ENCODE measurements around the gene FTSJ3.

FTSJ3 gene

DNA sequence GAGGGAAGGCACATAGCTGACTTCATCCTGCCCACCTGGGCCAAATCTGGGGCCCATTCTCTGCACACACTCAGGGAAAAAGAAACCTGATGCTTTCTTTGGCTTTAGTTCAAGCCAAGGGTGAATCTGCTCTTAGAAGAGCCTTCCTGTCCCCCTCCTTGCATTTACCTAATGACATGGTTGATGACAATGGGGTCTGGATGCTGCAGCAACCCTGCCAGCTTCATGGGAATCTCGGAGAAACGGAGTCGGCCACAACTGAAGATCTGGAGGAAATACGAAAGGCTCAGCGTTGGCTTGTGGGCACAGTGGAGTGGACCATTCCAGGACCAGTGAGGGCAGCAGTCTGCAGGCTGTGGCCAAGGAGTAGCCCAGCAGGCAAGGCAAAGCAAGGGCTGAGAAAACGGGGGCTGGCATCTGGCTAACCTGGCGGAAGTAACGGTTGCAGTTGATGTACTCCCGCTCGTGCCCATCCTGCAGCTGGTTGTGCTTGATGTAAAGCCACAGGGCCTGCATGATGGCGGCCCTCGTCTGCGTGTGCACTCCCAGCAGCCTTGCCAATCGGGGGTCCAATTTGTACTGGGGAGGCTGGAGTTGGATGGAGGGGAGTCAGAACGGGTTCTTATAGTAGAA, 6.4 kb upstream of the FTSJ3 start:
- ChIA-PET POLR2A (interaction anchor here (0.7 to 1.4 kb wide), 2 partner anchors 12 to 15 kb away, joined by 5 to 6 read pairs; no protein-coding TSS in a partner anchor), CTCF (interaction anchor here (0.7 to 6.3 kb wide), 11 partner anchors 6 to 207 kb away, joined by 3 to 58 read pairs (median 5); partner anchors contain the start of gene SMARCD2)
- no peak for TF ChIP-seq CTCF (IDR thresholded peaks at IDR 0.05; ENCODE audit: insufficient read depth, low read length, missing control alignments)
- H3K4me3 ChIP-seq (ENCODE audit: low read depth, low read length), result no peak overlapping the region
- DNase-seq (ENCODE audit: low read depth, low spot score), result no peak

DNA sequence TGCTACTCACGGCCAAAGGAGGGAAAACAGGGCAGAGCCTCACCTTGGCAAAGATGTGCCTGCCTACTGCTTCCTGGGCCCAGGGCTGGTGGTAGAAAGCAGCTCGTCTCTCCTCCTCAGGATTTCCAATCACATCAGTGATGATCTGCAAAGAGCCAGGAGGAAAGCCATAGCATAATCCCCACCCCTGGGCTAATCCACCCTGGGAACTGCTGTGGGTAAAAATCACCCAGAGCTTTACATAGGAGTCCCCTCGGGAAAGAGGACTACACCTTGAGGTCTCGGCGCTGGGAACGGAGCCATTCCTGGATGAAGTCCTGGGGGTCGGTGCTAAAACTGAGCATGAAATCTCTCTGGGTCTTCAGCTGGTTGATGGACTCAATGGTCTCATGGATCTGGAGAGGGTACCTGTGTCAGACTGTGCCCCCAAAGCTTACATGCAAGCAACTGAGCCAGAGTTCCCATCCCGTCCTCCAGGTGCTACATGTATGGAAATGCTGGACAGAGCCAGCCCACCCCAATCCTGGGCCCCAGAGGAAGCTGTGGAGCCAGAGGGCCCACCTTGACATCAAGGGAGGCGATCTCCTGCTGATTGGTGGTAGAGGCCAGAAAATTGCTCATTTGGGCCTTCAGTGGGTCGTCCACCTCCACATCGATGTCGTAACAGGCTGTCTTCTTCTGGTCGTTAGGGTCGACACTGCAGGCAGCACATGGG, 5.7 kb upstream of the FTSJ3 start:
- CTCF ChIA-PET, result interaction anchor here (0.8 to 6.3 kb wide), 4 partner anchors 7 to 135 kb away, joined by 3 to 58 read pairs (median 4); partner anchors contain the start of gene SMARCD2
- no peak for DNase-seq (ENCODE audit: low read depth, low spot score)
- no peak for TF ChIP-seq CTCF (IDR thresholded peaks at IDR 0.05; ENCODE audit: insufficient read depth, low read length, missing control alignments)
- H3K4me3 ChIP-seq (ENCODE audit: low read depth, low read length), result no peak overlapping the region
- POLR2A ChIA-PET, result interaction anchor here (1.4 to 1.7 kb wide), 2 partner anchors 8 to 14 kb away, joined by 6 to 8 read pairs; partner anchors contain the start of gene SMARCD2

DNA sequence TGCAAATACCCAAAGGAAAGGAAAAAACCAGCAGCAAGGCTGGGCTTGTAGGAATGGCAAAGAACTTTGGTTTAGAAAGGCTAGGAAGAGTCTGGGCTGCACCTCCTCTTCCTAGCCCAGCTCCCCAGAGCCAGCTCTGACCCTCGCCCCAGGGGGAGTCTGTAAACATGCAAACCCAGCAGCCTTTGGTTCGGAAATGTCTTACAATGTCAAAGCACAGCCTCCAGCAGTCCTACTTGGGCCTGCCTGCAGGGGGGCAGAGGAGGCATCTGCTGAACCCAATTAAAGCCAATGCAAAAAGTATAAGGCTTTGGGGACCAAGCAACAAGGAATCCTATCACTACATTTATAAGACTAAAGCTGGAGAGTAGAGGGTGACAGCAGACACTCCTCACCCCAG, 5.0 kb upstream of the FTSJ3 start:
- POLR2A ChIA-PET, result interaction anchor here (1.7 kb wide), 1 partner anchor 9 kb away, joined by 8 read pairs; the partner anchor contains the start of gene SMARCD2
- DNase-seq (ENCODE audit: low read depth, low spot score), result no peak
- CTCF ChIA-PET, result interaction anchor here (0.8 to 6.3 kb wide), 3 partner anchors 8 to 134 kb away, joined by 3 to 58 read pairs (median 3); partner anchors contain the start of gene SMARCD2
- H3K4me3 ChIP-seq (ENCODE audit: low read depth, low read length), result no peak overlapping the region
- TF ChIP-seq CTCF (IDR thresholded peaks at IDR 0.05; ENCODE audit: insufficient read depth, low read length, missing control alignments), result no peak

DNA sequence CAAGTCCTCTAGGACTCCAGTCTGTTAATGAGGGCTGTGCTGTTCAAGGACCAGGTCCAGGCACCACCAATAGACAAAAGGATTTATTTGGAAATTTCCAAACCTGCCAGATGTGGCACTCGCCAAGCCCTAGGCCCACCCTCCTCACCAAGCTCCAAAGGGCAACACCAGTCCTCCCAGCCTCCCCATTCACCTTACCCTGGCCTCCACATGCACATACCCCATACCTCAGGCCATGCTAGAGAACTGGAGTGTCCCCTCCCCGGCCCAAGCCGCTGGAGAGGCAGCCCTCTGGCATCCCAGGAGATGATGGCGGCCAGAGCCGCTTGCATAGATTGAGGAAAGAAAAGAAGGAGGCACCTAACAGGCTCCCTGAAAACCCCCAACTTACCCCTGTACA, 4.6 kb upstream of the FTSJ3 start:
- ChIA-PET CTCF (interaction anchor here (0.9 to 6.3 kb wide), 2 partner anchors 8 to 35 kb away, joined by 4 to 58 read pairs; partner anchors contain the start of gene SMARCD2), POLR2A (interaction anchor here (1.7 kb wide), 1 partner anchor 10 kb away, joined by 8 read pairs; the partner anchor contains the start of gene SMARCD2)
- no peak for TF ChIP-seq CTCF (IDR thresholded peaks at IDR 0.05; ENCODE audit: insufficient read depth, low read length, missing control alignments)
- no peak overlapping the region for H3K4me3 ChIP-seq (ENCODE audit: low read depth, low read length)
- no peak for DNase-seq (ENCODE audit: low read depth, low spot score)

GRCh38 chr17:63831505-63831904, 4.0 kb upstream of the FTSJ3 start:
- CTCF ChIA-PET, result interaction anchor here (0.9 to 6.3 kb wide), 2 partner anchors 9 to 35 kb away, joined by 4 to 58 read pairs; partner anchors contain the start of gene SMARCD2
- H3K4me3 ChIP-seq (ENCODE audit: low read depth, low read length), result no peak overlapping the region
- POLR2A ChIA-PET, result no interaction called here
- DNase-seq (ENCODE audit: low read depth, low spot score), result no peak
- no peak for TF ChIP-seq CTCF (IDR thresholded peaks at IDR 0.05; ENCODE audit: insufficient read depth, low read length, missing control alignments)
